Measurements from ENCODE around the gene PLCD1.

PLCD1 gene

DNA sequence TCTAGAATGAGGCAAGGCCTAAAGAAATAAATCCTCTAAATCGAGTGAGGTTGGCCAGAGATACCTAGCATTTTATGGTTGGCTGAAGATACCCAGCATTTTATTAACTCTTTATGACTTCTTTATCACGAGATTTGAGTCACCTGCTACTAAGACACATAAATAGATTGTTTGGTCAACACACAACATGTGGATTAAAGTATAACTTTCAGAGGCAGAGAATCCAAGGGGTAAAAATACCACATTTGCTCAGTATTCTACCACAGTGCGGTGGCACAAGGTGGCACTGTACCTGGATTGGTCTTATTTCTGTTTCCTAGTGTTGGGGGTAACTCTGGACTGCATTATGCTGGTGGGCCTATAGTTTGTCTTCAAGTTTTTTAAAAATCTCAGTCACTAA, 65.8 kb downstream of the PLCD1 start:
- Histone ChIP-seq H3K27ac (ENCODE audit: low read length) (no peak overlapping the region), H3K4me1 (ENCODE audit: low read length) (no peaks in the 10 kb centered on the region), H3K79me2 (ENCODE audit: low read length) (no peaks in the 10 kb centered on the region), H4K20me1 (ENCODE audit: insufficient read depth, low read length) (no peaks in the 10 kb centered on the region), H3K4me2 (ENCODE audit: low read length) (no peak overlapping the region), H3K4me3 (ENCODE audit: low read length) (no peak overlapping the region), H3K9me3 (ENCODE audit: insufficient read depth, low read length) (no peaks in the 10 kb centered on the region), H3K9ac (ENCODE audit: low read length) (no peak overlapping the region), H2AFZ (ENCODE audit: low read depth, low read length) (0 out of 2 replicates have a peak overlapping the region, but pooled peaks have one; percentile 29), H3K27me3 (ENCODE audit: low read depth, low read length) (peaks cover 6% of the 10 kb centered on the region; the same call in 1 of the 2 replicates), H3K36me3 (replicated peaks; ENCODE audit: low read depth, low read length) (no peaks in the 10 kb centered on the region)
- no peak for TF ChIP-seq EZH2phosphoT487 (IDR thresholded peaks at IDR 0.05; ENCODE audit: low read depth)
- TF ChIP-seq, protein P1, sequence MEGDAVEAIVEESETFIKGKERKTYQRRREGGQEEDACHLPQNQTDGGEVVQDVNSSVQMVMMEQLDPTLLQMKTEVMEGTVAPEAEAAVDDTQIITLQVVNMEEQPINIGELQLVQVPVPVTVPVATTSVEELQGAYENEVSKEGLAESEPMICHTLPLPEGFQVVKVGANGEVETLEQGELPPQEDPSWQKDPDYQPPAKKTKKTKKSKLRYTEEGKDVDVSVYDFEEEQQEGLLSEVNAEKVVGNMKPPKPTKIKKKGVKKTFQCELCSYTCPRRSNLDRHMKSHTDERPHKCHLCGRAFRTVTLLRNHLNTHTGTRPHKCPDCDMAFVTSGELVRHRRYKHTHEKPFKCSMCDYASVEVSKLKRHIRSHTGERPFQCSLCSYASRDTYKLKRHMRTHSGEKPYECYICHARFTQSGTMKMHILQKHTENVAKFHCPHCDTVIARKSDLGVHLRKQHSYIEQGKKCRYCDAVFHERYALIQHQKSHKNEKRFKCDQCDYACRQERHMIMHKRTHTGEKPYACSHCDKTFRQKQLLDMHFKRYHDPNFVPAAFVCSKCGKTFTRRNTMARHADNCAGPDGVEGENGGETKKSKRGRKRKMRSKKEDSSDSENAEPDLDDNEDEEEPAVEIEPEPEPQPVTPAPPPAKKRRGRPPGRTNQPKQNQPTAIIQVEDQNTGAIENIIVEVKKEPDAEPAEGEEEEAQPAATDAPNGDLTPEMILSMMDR (IDR thresholded peaks at IDR 0.05; ENCODE audit: low read depth, low read length): no peak

DNA sequence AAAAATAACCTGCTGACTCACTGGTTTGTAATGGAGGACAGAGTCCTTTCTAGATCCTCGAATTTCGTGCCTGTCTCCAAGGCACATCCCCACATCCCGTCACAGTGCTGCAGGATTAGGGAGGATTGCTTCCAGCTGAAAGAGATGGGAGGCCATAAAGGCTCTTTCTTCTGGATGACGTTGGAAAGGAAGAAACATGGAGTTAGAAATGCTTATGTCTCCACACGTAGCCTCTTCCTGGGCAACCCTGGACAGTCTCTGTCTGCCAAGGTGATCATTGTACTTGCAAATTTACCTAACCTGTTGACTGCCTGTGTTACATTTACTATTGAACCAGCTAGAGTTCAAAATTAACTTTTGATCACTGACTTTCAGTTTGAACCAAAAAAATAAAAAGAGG, 66.4 kb downstream of the PLCD1 start:
- Histone ChIP-seq H3K79me2 (ENCODE audit: low read length) (no peaks in the 10 kb centered on the region), H3K27me3 (ENCODE audit: low read depth, low read length) (peaks cover 6% of the 10 kb centered on the region; the same call in 1 of the 2 replicates), H3K4me2 (ENCODE audit: low read length) (no peak overlapping the region), H3K4me1 (ENCODE audit: low read length) (no peaks in the 10 kb centered on the region), H4K20me1 (ENCODE audit: insufficient read depth, low read length) (no peaks in the 10 kb centered on the region), H3K27ac (ENCODE audit: low read length) (no peak overlapping the region), H3K9me3 (ENCODE audit: insufficient read depth, low read length) (no peaks in the 10 kb centered on the region), H3K9ac (ENCODE audit: low read length) (no peak overlapping the region), H3K4me3 (ENCODE audit: low read length) (no peak overlapping the region), H2AFZ (ENCODE audit: low read depth, low read length) (0 out of 2 replicates have a peak overlapping the region, but pooled peaks have one; percentile 29), H3K36me3 (replicated peaks; ENCODE audit: low read depth, low read length) (no peaks in the 10 kb centered on the region)
- no peak for TF ChIP-seq EZH2phosphoT487 (IDR thresholded peaks at IDR 0.05; ENCODE audit: low read depth)
- TF ChIP-seq, protein P1 (IDR thresholded peaks at IDR 0.05; ENCODE audit: low read depth, low read length): no peak

- no peak for TF ChIP-seq EZH2phosphoT487 (IDR thresholded peaks at IDR 0.05; ENCODE audit: low read depth)
- TF ChIP-seq, protein P1 (IDR thresholded peaks at IDR 0.05; ENCODE audit: low read depth, low read length): no peak
- Histone ChIP-seq H4K20me1 (ENCODE audit: insufficient read depth, low read length) (no peaks in the 10 kb centered on the region), H3K36me3 (replicated peaks; ENCODE audit: low read depth, low read length) (no peaks in the 10 kb centered on the region), H3K4me1 (ENCODE audit: low read length) (no peaks in the 10 kb centered on the region), H3K4me2 (ENCODE audit: low read length) (no peak overlapping the region), H3K27ac (ENCODE audit: low read length) (no peak overlapping the region), H3K27me3 (ENCODE audit: low read depth, low read length) (peaks cover 6% of the 10 kb centered on the region; the same call in 1 of the 2 replicates), H2AFZ (ENCODE audit: low read depth, low read length) (no peak overlapping the region), H3K9me3 (ENCODE audit: insufficient read depth, low read length) (no peaks in the 10 kb centered on the region), H3K4me3 (ENCODE audit: low read length) (no peak overlapping the region), H3K79me2 (ENCODE audit: low read length) (no peaks in the 10 kb centered on the region), H3K9ac (ENCODE audit: low read length) (no peak overlapping the region)
Observed at GRCh38 chr3:37961622-37962431, 67.6 kb downstream of the PLCD1 start.

DNA sequence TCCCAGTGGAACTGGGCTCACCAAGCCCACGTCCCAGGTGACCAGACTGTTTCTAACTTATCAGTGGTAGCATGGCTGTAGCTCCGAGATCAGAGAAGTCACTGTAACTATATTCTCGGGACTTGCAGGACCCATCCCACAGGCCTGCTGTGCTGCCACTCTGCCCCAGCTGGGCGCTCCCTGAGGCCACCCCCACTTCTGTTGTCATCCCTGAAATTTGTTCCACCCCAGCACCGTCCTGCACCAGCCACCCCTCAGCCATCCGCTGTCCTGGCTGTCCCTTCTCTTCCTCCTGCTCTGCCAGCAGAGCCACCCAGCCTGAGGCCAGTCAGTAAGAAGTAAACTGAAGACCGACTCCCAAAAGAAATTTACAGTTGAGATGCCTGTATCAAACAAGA, 71.9 kb downstream of the PLCD1 start:
- H3K4me3 ChIP-seq (ENCODE audit: low read length): no peak overlapping the region
- H3K27ac ChIP-seq (ENCODE audit: low read length): no peak overlapping the region
- H3K36me3 ChIP-seq (replicated peaks; ENCODE audit: low read depth, low read length): no peaks in the 10 kb centered on the region
- H4K20me1 ChIP-seq (ENCODE audit: insufficient read depth, low read length): no peaks in the 10 kb centered on the region
- no peaks in the 10 kb centered on the region for H3K79me2 ChIP-seq (ENCODE audit: low read length)
- no peak overlapping the region for H3K4me2 ChIP-seq (ENCODE audit: low read length)
- no peak overlapping the region for H2AFZ ChIP-seq (ENCODE audit: low read depth, low read length)
- no peaks in the 10 kb centered on the region for H3K27me3 ChIP-seq (ENCODE audit: low read depth, low read length)
- H3K4me1 ChIP-seq (ENCODE audit: low read length): peaks cover 9% of the 10 kb centered on the region
- no peak overlapping the region for H3K9ac ChIP-seq (ENCODE audit: low read length)
- no peaks in the 10 kb centered on the region for H3K9me3 ChIP-seq (ENCODE audit: insufficient read depth, low read length)
- TF ChIP-seq EZH2phosphoT487 (IDR thresholded peaks at IDR 0.05; ENCODE audit: low read depth): no peak
- TF ChIP-seq, protein P1 (IDR thresholded peaks at IDR 0.05; ENCODE audit: low read depth, low read length): no peak

Data from OCI-LY3 (cell line).